ENCODE data around the gene FILIP1. TPM values are rescaled to one million over a fixed set of nuclear protein-coding genes. Genes with fewer than 3 reads are reported as not detected.

Gene FILIP1
- polyA plus RNA-seq, 2 of the 4 experiments (the other 2 are of a cell fraction), result 2.3 to 15.6 TPM

DNA sequence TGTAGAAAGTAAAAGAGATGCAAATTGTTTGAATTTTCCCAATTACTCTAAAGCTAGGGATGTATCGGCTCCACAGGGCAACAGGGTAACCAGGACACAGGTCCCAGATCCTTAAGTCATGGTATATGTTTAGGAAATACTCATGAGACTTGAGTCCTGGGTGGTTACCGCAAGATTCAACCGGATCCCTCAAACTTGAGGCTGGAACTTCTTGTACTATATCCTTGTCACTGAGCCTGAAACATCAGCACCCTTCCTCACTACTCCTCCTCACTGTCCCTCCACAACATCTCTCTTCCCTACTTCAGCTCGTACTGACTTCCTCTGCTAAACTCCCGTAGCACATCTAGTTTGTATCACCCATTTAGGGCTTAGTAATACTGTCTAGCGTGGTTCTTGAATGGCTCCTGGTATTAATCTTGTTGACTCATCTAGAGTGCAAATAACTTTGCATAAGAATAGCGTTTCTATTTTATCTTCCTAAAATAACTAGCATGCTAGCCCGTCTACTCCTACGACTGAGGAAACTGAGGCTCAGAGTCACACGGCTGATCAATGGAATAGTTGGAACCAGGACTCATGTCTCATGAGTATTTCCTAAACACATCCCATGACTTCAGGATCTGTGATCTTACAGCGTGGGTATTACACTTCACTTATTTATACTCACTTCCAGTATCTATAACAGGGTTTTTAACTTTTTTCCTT is 72.1 kb downstream of the FILIP1 start:
- 37% methylated on average over 11 of the region's 11 CpGs for WGBS (ENCODE audit: missing lambda C conversion rate)
- H3K4me2 ChIP-seq, result peak overlapping the region; percentile 26
- no peak for DNase-seq (ENCODE audit: low read depth in 1 of 2, low spot score in 1 of 2)
- ChIA-PET CTCF (no interaction called here), POLR2A (no interaction called here)
- peaks cover 64% of the 10 kb centered on the region for H3K4me1 ChIP-seq
- H3K4me3 ChIP-seq, result no peak overlapping the region
- TF ChIP-seq NPAS2 (CRISPR knock-in tag; IDR thresholded peaks at IDR 0.05; ENCODE audit: borderline replicate concordance) (no peak), HEYL (CRISPR knock-in tag; IDR thresholded peaks at IDR 0.05) (no peak), JUN (IDR thresholded peaks at IDR 0.05) (no peak), FOSL2 (IDR thresholded peaks at IDR 0.05) (no peak), FOSL2 (CRISPR knock-in tag; IDR thresholded peaks at IDR 0.05) (no peak), ZSCAN20 (CRISPR knock-in tag; IDR thresholded peaks at IDR 0.05) (no peak), RFX5 (IDR thresholded peaks at IDR 0.05) (no peak), ZNF302 (CRISPR knock-in tag; IDR thresholded peaks at IDR 0.05) (no peak), NFE2L2 (conservative IDR thresholded peaks at IDR 0.05; ENCODE audit: low read length) (no peak), ATOH8 (CRISPR knock-in tag; IDR thresholded peaks at IDR 0.05; ENCODE audit: low read depth) (no peak), ESRRA (IDR thresholded peaks at IDR 0.05; ENCODE audit: borderline replicate concordance, low read length) (no peak)
- TF ChIP-seq, protein P1, sequence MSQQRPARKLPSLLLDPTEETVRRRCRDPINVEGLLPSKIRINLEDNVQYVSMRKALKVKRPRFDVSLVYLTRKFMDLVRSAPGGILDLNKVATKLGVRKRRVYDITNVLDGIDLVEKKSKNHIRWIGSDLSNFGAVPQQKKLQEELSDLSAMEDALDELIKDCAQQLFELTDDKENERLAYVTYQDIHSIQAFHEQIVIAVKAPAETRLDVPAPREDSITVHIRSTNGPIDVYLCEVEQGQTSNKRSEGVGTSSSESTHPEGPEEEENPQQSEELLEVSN (IDR thresholded peaks at IDR 0.05; ENCODE audit: borderline replicate concordance, low read depth), result no peak
- H3K27ac ChIP-seq, result peak overlapping the region; percentile 61 to 81
- no peak for FAIRE-seq
- no peaks in the 10 kb centered on the region for H3K9me3 ChIP-seq
- ATAC-seq, result peak in 1 of 2 experiments; percentile 27; a peak in 2 of 6 replicates

- peaks cover 71% of the 10 kb centered on the region for H3K4me1 ChIP-seq
- H3K4me3 ChIP-seq, result no peak overlapping the region
- no peak for TF ChIP-seq FOSB (CRISPR knock-in tag; IDR thresholded peaks at IDR 0.05)
- TF ChIP-seq PBX3 (IDR thresholded peaks at IDR 0.05), result no peak
- TF ChIP-seq, protein P2, sequence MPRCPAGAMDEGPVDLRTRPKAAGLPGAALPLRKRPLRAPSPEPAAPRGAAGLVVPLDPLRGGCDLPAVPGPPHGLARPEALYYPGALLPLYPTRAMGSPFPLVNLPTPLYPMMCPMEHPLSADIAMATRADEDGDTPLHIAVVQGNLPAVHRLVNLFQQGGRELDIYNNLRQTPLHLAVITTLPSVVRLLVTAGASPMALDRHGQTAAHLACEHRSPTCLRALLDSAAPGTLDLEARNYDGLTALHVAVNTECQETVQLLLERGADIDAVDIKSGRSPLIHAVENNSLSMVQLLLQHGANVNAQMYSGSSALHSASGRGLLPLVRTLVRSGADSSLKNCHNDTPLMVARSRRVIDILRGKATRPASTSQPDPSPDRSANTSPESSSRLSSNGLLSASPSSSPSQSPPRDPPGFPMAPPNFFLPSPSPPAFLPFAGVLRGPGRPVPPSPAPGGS (IDR thresholded peaks at IDR 0.05), result no peak
- no peak for TF ChIP-seq HOXA7 (CRISPR knock-in tag; IDR thresholded peaks at IDR 0.05)
- TF ChIP-seq TFCP2L1 (CRISPR knock-in tag; IDR thresholded peaks at IDR 0.05), result no peak
- TF ChIP-seq KDM1A (IDR thresholded peaks at IDR 0.05; ENCODE audit: low read depth), result no peak
- no peak for TF ChIP-seq CHD2 (IDR thresholded peaks at IDR 0.05; ENCODE audit: low read length, partially characterized antibody)
- TF ChIP-seq USF2 (IDR thresholded peaks at IDR 0.05), result no peak
- POLR2A ChIA-PET, result no interaction called here
- CTCF ChIA-PET, result no interaction called here
- no peak for DNase-seq (ENCODE audit: low read depth in 1 of 2, low spot score in 1 of 2)
- no peaks in the 10 kb centered on the region for H3K9me3 ChIP-seq
- FAIRE-seq, result no peak
- no peak overlapping the region; the same call in 2 of the 3 replicates for H3K4me2 ChIP-seq
- 81% methylated on average over 1 of the region's 1 CpG for WGBS (ENCODE audit: missing lambda C conversion rate)
- ATAC-seq, result no peak
- H3K27ac ChIP-seq, result peak overlapping the region in 1 of 2 experiments; percentile 91; a peak in 5 of 6 replicates
Observed at GRCh38 chr6:75419980-75420379, 73.6 kb downstream of the FILIP1 start.

All from A549 (cell line).